Measurements from ENCODE around the gene HSPB7.
"Not testable (repeated sequence)": the region's sequence is repeated elsewhere in the genome, so short reads cannot be mapped to it uniquely, and the experiment has no call there.

HSPB7 gene

DNA sequence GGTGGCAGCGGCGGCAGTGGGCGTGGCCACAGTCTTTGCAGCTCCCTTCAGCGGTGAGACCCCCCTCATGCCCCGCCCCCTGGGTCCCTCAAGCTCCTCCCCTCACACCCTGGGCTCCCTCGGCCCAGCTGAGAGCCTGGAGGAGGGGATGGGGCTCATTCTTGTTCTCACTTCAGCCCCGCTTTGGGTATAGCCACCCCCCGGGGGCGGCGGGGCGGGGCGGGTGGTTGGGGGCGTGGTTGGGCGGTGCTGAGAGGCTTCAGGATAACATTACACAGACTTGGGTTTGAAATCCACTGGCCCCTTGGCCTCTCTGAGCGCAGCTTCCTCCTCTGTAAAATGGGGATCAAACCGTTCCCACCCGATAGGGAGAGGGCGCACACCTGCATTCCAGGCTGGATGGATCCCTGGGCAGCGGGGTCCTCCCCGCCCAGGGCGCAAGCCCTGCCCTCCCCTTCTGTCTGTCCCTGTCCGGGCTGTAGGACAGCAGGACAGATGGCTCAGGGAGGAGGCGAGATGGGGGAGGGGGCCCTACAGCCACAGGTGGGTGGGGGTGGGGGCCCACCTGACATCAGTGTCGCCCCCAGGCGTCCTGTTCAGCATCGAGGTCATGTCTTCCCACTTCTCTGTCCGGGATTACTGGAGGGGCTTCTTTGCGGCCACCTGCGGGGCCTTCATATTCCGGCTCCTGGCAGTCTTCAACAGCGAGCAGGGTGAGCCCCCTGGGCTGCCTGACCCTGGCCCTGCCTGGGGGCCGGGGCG, 9.1 kb upstream of the HSPB7 start:
- DNase-seq = no peak
- intact Hi-C loops (cut with DNase I) = no loop called here

DNA sequence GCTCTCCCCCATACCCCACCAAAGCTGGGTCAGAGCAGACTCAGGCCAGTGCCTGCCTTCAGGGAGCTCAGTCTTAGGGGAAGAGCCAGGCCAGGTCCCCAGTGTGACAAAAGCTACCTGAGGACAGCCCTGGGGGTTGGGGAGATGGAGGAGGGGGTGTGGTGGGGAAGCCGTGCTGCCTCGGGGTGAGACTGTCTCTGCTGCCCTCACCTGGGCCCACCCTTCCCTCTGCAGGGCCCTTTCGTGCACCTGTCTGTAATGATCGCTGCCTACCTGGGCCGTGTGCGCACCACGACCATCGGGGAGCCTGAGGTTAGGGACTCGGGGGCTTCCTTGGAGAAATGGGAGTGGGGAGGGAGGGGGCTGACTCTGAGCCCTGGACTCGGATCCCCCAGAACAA, 8.5 kb upstream of the HSPB7 start:
- DNase-seq; intact Hi-C loops (cut with DNase I): not testable (repeated sequence)

DNA sequence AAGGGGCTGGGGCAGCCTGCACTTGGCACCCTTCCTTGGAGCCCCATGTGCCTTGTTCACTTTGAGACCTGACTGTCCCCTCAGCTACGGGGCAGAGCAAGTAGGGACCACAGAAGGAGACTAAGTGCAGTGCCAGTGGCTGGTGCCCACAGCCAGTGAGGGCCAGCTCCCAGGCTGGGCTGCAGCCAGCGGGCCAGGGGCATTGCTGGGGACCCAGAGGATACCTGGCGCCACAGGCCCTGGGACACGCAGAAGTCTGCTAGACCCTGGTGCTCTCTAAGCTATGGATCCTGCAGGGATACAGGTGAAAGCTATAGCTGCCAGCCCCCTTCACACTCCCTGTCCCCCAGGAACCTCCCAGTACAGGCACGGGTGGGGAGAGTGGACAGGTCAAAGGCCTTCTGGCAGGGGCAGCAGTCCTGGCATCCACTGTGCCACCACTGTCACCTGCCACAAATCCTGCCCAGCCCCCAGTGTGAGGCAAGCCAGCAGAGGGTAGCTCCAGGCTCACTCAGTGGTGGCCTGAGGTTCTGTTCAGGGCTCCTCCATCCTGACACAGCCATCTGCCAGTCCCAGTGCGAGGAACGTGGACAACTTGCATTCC, 5.3 kb upstream of the HSPB7 start:
- intact Hi-C loops (cut with DNase I) = no loop called here
- peak in 1 of 10 donors; percentile 72 for DNase-seq

DNA sequence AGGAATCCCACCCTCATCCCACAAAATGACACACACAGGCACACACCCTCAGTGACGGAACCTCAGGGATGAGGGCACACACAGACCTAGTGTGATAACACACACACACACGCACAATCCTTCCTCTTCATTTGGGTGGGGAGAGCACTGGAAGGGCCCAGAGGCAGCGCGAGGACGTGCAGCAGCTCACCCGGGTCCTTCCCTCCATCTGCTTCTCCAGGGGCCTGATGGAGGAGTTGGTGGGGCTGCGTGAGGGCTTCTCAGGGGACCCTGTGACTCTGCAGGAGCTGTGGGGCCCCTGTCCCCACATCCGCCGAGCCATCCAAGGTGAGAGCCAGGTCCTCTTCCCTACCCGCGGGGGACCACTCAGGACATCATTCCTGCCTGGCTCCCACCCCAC, 4.5 kb upstream of the HSPB7 start:
- DNase-seq = peak in 1 of 10 donors; percentile 61
- intact Hi-C loops (cut with DNase I) = no loop called here

DNA sequence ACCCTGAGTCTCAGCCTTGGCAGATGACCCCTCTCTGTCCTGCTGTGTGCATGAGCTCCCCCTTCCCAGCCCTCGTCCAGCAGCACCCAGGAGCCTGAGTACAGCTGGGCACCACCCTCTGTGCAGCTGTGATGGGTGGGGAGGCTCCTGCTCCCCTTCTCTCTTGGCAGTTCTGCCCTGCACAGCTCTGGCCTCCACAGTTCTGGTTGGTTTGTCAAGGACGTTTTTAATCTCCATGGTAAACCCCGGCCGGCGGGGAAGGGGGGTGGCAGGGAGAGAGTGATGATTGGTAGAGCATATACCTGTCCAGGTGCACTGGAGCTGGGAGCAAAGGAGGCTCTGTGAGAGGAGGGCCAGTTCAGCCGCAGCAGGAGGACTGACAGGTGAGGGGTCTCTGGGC, 3.8 kb upstream of the HSPB7 start, which contains the start of gene CLCNKA:
Gene CLCNKA (plus strand): TSS at position 356 of the 400 bp plus-strand sequence. CDS start 584 bp downstream, outside the sequence.
- DNase-seq = peak in 1 of 10 donors; percentile 84
- intact Hi-C loops (cut with DNase I) = no loop called here

DNA sequence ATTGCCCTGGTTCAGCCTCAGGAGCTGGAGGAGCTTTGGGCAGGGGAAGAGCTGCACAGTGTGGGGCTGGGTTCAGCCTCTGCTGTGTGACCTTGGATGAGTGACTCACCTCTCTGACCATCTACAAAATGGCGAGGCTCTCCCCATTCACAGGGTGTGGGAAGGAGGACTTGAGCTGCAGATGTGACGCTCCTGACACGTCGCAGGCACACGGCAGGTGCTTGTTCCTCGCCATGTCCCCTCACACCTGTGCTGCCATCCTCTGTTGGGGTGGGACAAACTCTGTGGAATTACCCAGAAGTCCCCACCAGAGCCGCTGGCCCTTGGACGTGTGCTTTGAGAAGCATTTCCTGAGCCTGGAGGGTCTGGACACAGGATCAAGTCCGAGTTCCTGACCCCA, 3.0 kb upstream of the HSPB7 start:
- intact Hi-C loops (cut with DNase I); DNase-seq: not testable (repeated sequence)

DNA sequence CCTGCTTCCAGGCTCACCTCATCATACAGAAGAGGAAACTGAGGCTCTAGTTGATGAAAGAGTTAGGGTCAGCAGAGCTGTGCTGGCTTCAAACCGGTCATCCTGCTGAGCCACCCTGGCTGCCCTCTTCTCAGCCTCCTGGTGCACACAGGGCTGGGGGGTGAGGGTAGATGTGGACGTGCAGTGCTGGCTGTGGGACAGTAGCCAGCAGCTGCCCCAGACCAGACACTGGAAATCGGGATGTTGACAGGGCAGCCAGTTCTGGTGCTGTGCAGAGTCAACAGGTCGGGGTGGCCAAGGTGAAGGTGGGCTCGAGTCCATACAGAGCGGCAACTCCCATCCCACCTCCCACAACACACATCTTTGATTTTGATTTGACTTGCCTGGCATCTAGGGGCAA, 2.5 kb upstream of the HSPB7 start:
- DNase-seq = no peak
- intact Hi-C loops (cut with DNase I) = no loop called here

DNA sequence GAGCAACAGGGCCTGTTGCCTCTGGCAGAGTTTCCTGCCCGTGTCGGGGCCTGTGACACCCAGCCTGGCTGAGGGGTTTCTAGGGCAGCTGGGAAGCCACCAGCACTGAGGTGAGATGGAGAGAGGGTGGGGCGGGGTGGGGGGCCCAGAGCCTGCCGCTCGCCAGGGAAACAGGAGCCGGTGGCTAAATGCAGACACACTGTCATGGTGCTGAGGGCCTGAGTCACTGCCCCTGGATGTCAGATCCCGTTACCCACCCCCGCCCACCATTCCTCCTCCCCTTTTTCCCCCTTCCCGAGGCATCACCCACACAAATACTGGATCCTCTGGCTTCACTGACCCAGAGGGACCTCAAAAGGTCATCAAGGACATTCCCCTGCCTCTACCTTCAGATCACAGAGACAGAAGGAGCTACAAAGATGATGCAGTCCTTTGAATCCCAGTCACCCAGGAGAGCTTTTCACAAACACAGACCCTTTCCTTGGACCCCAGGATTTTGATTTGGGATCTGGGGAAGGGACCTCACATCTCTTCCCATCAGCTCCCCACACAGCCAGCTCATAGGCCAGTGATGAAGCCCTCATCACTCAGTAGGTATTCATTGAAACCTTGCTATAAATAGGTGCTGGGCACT, 1.9 kb upstream of the HSPB7 start:
- DNase-seq = peak in 2 of 10 donors; percentile 21 to 69
- intact Hi-C loops (cut with DNase I) = no loop called here

DNA sequence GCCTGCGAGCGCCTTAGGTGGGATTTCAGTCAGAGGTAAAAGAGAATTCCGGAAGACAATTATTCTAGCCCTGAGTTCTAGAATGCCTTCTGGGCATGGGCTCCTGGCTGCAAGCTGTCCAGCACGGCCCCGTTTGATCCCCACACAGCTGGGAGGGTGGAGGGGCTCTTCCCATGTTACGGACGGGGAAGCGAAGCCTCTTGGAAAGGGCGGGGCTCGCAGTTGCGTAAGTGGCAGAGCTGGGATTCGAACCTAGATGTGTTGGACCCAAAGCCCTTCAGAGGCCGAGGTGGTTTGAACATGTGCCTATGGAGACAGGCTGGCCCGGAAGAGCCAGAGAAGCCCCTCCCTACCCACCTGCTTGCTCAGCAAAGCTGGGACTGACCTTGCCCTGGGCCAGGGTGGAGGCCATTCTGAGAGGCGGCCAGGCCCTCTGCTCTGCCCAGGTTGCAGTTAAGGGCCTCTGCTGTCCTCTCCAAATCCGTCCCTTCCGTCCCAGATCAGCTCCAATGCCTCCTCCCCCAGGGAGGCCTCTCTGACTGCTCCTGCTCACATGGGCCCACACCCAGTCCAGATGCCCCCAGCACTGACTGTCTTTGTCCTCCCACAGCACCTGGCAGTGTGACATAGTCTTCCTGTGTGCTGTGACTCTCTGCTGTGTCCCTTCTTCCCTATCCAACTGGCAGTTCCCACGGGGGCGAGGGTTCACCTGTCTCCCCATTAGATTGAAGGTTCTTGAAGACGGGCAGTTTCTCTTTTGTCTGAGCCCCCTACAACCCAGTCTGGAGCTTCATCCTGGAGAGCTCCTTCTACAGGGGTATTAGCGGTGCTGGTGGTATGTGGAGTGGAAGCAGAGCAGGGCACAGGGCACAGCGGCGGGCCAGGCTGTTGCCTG, 1.2 kb upstream of the HSPB7 start:
- intact Hi-C loops (cut with DNase I) = no loop called here
- DNase-seq = no peak

DNA sequence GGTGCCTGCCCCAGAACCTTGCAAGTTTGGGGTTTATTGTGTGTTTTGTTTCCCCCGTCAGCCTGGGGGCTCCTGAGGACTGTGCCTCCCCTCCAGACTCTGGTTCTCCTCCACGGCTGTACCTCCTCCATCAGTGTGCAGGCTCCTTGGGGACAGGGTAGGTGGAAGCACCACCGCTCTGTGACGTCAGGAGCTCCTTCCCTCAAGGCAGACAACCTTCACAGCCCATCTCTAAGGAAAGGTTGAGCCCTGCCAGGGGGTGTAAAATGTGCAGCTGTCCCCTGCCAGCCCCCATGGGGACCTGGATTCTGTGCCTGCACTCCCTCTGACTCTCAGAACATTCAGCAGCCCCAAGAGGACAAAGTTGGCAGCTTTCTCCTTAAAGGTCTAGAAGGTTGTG, 465 bp upstream of the HSPB7 start:
- intact Hi-C loops (cut with DNase I) = no loop called here
- DNase-seq = no peak

DNA sequence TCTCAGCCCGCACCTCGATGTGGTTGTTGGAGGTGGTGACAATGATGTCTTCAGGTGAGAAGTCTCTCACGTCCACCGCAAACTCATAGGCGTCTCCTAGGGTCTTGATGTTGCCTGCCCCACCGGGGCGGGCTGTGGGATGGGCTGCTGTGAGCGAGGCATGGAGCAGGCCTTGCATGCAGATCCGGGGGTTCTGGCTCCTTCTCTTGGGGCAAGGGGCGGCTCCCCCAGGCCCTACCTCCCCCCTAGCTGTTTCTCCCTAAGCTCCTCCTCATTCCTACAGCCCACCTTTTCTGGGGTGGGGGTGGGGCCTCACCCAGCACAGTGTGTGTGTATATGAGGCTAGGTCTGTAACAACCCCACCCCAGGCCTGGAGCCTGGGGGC, 775 bp downstream of the HSPB7 start:
- no peak for DNase-seq
- intact Hi-C loops (cut with DNase I) = no loop called here

DNA sequence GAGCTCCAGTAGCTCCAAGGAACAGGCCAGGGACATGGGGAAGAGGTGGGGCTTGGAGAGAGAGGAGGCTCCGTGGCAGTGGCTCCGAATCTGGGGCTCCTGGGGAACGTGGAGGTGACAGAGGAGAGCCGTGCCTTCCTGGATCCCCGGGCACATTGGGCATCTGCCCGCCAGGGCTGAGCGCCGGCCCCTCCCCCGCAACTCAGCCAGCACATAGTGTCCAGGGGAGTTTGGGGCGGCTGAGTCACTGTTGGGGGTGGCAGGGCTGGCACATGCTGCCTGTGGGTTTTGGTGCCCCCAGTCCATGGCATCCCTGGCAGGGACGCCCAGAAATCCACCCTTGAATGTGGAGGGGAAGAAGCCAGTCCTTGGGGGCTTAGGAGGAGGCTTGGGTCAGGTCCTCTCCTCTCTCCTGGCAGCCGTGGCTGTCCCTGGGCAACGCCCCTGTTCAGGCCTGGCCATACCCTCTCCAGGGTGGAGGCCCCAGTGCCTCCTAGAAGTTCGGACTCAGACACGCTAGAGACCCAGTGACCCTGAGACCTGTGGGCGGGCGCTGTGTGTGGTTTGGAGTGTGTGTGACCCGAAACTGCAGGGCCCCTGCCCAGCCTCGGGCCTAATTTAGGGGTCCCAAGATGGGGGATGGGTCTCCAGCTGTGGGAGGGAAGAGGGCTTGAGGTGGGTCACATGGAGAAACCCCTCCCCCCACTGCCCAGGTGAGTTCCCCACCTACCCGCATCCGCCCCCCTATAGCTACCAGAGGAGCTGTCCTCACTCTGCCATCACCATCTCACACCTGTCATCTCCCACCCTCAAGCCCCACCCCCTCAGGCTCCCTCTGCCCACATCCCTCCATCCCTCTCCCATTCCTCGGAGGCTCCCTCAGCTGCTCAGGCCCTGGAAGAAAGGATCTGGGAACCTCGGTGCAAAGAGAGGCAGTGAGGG, 1.6 kb downstream of the HSPB7 start:
- intact Hi-C loops (cut with DNase I) = no loop called here
- DNase-seq = peak in 1 of 10 donors; percentile 87

DNA sequence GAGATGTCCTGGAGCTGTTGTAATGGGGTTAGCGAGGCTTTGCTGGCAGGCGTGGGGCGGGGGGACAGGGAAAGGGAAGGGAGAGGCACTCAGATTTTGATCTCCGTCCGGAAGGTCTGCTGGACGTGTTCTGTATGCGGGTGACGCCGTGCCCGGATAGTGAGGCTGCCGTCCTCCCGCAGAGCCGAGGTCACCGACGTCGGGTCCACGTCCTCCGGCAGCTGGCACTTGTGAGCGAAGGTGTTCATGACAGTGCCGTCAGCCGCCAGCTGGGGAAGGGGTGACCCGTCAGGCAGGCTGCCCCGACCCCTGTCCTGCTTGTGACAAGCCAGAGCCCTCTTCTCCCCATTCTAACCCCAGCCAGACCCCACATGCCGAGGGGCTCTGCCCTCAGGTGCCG, 2.4 kb downstream of the HSPB7 start:
- intact Hi-C loops (cut with DNase I) = no loop called here
- peak in 1 of 10 donors; percentile 84 for DNase-seq

DNA sequence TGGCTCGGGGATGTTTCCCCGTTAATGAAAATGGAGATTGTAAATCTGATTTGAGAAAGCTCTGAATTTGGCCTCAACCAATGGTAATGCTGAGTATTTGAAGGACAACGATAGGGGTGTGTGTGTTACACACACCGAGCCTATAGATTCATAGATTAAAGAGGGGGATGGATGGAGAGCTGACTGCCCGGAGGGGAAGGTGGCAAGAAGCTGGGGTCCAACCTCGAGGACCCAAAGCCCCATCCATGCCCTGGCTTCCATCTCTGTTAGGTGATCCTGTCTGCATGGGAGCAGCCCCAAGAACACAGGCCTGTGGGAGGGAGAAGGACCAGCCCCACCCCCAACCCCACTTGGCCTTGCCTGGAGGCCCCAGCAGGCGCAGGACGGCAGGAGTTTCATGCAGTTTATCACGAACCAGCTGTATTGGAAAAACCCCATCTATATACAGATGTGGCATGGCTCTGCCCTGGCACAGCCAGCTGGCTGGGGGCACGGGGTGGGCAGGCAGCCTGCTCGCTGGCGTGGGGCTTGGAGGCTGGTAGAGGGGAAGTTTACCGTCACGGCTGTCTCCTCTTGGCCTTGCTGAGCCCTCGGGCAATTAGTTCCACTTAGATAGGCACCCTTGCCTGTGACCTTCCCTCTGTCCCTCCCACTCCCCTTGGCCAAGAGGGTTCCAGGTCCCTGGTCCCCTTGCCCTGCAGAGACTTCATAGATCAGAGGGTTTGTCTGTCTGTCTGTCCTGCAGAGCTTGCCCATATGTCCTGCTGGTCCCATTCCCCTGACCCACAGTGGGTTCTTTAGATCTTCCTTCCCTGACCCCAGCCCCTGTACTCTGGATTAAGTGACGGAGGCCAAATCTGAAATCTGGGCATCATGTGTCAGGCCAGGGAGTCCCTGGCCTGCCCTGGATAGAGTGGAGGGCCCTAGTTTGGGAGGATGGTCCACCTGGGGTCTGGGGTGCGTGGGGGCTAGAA, 3.0 kb downstream of the HSPB7 start:
- peak in 1 of 10 donors; percentile 71 for DNase-seq

DNA sequence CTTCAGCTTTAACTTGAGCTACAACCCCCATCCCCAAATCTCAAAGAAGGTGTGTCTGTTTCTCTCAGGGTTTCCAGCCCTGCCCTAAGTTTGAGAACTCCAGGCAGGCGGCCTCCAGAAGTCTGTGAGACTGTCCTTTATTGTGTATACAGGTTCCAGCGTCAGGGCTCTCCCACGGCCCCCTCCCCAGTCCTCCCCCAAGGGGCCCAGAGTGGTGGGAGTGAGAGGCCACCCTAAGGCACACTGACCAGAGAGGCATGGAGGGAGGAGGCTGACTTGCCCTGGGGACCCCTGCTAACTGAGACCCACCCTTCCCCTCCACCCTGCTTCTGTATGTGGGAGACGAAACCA, 4.0 kb downstream of the HSPB7 start:
- DNase-seq = no peak
- intact Hi-C loops (cut with DNase I) = no loop called here

More for the DNA sequence above, 3.0 kb downstream of the HSPB7 start:
- intact Hi-C loops (cut with DNase I) = no loop called here

DNA sequence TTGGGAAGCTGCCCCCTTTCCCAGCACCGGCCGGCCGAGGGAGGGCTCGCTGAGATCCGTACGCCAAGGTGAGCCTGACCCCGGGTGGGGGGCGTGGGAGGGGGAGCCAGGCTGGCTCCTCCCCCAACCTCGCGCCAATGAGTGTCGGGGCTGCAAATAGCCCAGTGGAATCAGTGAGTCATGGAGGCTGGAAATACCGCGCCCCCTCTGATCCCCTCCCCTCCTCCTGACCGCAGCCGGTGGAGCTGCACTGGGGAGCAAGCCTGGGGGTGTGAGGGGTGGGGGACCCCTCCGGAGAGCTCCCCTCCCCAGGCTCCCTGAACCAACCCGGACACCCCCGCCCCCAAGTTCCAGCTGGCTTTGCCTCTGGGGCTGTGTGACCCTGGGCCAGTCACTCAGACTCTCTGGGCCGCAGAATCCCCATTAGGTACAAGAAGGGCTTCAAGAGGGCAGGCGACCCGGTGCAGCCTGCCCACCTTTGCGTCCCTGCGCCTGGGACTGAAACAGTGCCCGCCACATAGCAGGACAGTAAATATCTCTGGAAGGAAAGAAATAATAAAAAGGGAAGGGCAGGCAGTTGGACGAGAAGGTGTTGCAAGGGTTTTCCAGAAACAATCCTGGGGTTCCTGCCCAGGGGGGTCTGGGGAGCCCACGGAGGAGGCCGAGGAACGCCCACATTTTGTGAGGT, 4.5 kb downstream of the HSPB7 start:
- DNase-seq = peak in 1 of 10 donors; percentile 70
- intact Hi-C loops (cut with DNase I) = no loop called here

DNA sequence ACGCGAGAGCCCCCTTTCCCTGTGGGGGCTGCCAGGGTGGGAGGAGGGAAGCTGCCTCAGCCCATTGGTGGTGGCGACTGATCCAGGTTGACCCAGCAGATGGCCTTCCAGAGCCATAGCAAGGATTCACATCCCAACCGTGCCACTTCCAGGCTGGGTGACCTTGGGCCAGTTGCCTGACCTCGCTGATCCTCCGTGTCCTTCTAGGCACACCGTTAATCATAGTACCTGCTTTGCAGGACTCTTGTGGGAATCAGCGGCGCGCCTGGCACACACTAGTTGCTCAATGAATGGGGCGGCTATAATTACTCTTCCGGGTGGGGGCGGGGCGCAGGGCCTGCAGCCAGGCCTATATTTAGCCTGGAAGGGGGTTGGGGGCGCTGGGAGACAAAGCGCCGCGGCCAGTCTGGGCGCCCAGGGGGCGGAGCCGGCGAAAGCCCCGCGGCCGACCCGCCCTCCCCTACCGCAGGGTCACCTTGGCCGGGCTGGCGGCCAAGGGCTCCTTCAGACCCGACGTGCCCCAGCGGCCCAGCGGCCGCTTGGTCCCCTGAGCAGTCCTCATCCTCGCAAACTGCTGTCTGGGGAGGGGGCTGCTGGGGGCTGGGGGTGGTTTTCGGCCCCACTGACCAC, 5.1 kb downstream of the HSPB7 start:
- intact Hi-C loops (cut with DNase I) = no loop called here
- DNase-seq = peak in 2 of 10 donors; percentile 26 to 74

Data from posterior cingulate gyrus (tissue), 11 donors.